NCI-H446 treated with DMSO at 0.1 percent for 48 hours (cell line): Measurements from ENCODE around the gene CRYBG3.

Experiments used
- DNase-seq: peaks from one replicate; lab custom pipeline; 2025; lab: John Stamatoyannopoulos, UW

Gene CRYBG3

DNA sequence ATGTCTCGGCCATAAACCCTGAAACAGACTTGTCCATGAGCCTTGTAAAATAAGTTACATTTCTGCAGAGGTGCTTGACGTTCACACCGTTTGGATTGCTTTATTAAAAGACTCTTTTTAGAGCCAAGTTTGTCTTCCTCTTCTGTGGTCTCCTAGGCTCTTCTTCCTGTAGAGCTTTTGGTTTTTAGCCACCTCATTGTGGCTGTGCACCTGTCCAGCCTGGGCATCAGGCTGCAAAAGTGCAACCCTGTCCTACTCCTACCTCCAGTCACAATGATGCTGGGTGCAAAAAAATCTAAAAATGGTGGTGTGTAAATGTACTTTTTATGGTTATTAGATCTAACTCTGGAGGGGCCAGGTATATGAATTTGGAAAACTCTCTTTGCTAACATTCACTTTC, 153.2 kb downstream of the CRYBG3 start:
- DNase-seq, result no peak

DNA sequence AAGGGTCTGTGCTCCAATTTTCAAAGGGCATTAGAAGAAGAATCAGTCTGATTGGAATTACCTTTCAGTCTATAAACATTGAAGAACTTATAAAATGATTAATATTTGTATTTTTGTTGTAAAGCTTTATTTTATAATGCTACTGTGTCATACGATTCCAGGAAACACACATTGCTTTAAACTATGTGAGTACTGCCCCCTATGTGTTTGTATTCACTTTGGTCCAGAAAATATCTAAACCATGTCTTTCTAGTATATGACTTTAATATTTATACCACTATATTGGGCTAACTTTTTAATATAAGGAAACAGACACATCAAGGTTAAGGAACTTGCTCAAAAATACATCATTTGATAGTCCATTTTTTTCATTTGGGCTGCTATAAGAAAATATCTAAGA, 153.7 kb downstream of the CRYBG3 start:
- DNase-seq, result no peak

DNA sequence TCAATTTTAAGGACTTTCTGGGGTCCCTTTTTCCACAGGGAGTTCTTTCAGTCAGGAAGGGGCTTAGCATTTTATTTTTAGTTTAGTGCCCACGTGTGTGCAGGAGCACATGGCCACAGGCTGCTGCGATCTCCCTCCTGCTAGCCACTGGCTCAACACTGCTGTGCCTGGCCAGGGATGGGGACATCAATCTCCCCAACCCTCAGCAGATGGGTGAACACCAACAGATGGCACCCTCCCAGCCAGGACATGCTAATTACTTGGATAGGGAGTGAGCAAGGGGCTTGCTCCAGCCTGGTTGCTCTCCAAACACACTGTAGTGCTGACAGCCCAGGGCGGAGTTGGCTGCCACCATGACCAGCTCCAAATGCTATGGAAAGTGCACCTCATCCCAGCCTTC, 157.8 kb downstream of the CRYBG3 start:
- peak; percentile 97 for DNase-seq

DNA sequence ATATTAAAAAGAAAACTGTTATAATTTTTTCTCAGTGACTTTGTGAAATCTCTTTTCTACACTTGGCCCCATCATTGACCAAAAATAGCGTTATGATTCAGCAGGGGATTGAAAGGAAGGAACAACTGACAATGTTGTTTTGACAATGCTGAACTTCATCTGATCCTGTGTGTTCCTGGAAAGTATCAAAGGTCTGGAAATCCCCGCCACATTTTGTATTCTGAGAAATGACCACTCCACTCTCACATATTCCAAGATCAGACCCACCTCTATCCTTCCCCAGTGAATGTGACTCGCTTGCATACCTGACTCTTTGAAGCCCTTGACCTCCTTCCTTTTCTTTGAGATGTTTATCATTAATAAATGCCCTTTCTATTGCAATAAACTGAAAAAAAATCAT, 160.1 kb downstream of the CRYBG3 start:
- DNase-seq, result no peak

DNA sequence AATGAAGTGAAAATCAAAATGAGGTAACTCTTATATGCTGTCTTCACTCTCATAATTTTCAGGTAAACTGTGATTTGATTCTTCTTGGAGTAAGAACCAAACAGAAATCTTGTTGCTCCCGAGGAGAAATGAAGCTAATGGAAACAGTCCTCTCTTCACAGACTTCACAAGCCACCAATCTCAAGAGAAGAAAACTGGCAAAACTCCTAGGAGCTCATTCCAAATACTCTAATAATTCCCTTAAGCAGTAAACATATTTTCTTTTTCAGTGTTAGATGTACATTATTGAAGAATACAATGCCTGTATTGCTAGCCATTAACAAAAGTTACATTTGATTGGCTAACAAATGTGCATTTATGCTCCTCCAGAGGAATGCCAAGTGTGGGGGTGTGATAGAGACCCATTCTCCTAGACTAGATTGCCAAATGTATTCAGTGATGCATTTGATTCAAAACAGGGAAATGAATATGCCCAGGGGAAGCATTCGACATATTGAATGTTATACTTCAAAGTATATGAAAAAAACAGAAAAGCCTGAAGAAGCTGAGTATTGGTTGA, 162.2 kb downstream of the CRYBG3 start:
- peak; percentile 83 for DNase-seq

DNA sequence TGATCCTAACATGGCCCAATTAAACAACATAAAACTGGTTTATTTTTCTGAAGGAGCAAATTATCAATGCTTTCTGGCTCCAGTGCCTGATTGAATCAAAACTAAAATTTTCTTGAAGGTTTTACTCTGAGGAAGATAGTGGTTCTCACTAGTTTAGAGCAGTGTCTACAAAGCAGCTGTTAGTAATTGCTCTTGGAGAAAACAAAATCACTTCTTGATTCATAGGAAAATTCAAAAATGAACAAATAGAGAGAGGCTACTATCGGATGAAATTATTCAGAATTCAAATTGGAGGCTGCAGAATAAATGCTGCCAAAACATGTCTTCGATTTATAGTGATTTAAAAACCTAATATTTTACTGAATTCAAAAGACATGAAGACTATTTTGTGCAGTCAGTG, 165.5 kb downstream of the CRYBG3 start:
- no peak for DNase-seq

DNA sequence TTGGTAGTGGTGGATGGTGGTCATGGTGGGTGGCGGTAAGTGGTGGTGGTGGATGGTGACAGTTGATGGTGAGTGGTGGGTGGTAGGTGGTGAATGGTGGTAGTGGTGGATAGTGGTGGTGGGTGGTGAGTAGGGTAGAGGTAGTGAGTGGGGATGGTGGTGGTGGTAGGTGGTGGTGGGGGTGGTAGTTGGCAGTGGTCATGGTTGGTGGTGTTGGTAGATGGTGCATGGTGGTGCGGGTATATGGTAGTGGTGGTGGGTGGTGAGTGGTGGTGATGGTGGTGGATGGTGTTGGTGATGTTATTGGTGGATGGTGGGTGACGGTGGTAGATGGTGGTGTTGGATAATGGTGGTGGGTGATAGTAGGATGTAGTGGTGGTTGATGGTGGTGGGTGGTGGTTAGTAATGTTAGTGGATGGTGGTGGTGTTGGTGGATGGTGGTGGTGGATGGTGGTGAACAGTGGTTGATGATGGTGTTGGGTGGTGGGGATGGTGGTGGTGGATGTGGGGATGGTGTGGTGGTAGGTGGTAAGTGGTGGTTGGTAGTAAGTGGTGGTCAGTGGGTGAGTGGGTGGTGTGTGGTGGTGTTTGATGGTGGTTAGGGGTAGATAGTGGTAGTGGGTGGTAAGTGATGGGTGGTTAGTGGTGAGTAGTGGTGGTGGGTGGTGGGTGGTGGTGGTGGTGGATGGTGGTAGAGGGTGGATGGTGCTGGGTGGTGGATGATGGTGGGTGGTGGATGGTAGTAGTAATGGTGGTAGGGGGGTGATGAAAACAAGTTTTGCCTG, 167.2 kb downstream of the CRYBG3 start:
- no peak for DNase-seq

DNA sequence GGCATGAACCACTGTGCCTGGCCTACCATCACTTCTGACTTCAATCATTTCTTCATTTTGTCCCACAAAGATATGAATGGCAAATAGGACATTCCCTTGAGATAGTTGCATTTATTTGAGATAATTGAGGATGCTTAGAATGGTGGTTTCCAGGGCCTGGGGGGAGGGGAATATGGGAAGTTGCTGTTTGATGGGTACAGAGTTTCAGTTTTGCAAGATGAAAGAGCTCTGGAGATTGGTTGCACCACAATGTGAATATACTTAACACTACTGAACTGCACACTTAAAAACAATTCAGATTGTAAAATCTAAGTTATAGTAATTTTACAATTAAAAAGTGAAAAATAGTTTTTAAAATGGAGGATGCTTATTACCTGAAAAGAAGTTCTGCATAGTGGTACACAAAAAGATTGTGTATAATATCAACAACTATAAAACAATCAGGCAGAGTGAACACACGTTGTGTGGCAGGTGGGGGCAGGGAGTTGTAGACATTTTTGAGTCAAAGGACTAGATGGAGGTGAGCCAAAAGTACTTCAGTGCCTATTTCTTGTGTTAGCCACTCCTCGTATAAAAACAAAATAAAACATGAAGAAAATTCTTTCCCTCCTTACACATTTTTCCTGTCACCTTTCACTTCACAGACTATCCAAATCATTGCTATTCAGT, 168.9 kb downstream of the CRYBG3 start:
- no peak for DNase-seq

DNA sequence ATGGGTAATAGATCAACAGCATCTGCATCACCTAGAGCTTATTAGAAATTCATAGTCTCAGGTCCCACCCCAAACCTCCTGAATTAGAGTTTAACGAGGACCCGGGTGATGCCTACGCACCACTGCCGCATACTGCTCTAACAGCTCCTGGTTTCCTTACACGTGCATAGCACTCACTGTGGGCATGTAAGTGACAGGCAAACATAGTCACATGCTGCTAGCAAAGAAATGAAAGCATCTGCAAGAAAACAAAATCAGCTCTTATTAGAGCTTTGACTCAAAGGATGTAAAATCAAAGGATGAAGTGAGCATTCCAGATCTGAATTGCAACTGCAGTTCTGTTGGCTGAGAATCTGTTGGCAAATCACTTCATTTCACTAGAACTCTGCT, 169.5 kb downstream of the CRYBG3 start:
- DNase-seq, result no peak

DNA sequence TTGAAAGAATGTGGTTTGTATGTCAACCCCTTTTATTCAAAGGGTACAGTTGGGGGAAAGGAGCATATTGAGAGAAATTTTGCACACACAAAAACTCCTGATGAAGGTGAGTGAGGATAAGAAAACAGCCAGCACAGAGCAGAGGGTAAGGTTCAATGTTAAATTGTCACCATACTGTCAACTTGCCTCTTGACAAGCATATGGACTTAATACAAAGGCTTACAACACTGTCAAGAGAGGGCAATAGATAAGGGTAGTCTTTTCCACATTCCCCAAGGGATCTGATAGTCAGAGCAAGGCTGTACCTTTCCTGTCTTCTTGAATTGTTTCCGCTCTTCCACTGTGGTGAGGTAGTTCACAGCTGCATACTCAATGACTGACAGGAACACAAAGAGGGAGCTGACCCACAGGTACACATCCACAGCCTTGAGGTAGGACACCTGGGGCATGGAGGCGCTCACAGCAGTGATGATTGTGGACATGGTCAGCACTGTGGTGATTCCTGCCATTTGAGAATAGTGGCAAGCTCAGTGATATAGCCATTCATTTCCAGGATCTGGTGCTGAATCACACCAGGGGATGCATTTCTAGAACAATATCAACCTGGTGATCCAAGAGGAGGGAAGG, 170.8 kb downstream of the CRYBG3 start:
- DNase-seq, result no peak

DNA sequence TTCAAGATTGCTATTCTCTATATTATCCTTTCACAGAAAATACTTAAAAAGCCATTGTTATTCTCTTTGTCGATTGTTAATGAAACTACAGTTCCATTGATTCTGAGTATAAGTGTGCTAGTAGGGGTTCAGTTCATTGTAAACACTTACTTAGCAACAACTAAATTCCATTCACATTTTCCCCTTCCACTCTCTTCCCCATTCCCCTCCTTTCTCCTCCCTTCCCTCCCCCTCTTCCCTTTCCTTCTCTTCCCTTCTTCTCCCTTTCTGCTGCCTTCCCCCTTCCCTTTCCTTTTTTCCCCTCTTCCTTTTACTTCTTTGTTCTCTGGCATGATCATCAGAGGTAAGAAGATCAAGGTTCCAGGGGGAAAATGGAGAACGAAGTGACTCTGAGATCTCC, 171.7 kb downstream of the CRYBG3 start:
- no peak for DNase-seq

DNA sequence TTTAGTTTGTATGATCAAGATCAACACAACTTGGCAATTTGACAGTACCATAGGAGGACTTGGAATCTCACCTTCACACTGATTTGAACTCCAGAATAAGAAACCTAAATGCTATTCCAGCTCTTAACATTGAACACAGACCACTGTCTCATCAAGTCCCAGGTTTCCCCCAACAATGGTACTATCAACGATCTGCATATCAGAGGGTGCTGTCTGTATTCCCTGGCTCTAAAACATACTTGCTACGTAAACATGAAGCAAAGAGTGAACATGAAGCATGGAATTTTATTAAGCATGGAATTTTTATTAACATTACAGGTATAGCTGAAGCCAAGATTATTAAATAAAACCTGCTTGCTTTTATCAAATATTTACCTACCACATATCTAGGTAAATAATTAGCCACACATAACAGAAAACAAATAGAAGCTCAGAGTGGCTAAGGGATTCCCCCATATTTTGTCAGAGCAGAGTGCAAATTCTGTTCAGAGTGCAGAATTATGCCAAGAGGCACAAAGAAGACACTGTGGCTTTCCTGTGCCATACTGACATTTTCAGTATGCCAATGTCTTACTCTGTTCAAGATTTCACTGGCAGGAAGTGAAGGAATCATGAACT, 172.6 kb downstream of the CRYBG3 start:
- DNase-seq, result no peak
